K562 (cell line): ENCODE results near the gene CEP350. TPM values are rescaled to one million over a fixed set of nuclear protein-coding genes. Genes with fewer than 3 reads are reported as not detected.

Experiments used
- AFF4 ChIP-seq: sonication (generic); formaldehyde crosslinking; IDR thresholded peaks from 2 replicates; pipeline ENCODE4 v1.8.0; 2023; ENCODE audit warnings: mild to moderate bottlenecking, missing genetic modification reagents
- E2F4 ChIP-seq: sonication (generic); formaldehyde crosslinking; IDR thresholded peaks from 2 replicates; pipeline ENCODE4 v1.8.0; 2022; ENCODE audit warnings: mild to moderate bottlenecking, low read depth, missing genetic modification reagents
- FOXP4 ChIP-seq: sonication (generic); formaldehyde crosslinking; IDR thresholded peaks from 2 replicates; pipeline ENCODE4 v1.8.0; 2022; ENCODE audit warnings: mild to moderate bottlenecking, missing genetic modification reagents, borderline replicate concordance
- MTA3 ChIP-seq: fragments of 450-650 bp; formaldehyde crosslinking; IDR thresholded peaks from 2 replicates; pipeline ENCODE4 v1.6.1; 2017; ENCODE audit warnings: mild to moderate bottlenecking, borderline replicate concordance
- NR2C1 ChIP-seq, 2 experiments: fragments of 450-650 bp; IDR thresholded peaks; 2 replicates each; pipeline ENCODE4 v1.6.1; 2017; ENCODE audit warnings: mild to moderate bottlenecking in 2 of 2, antibody characterized with exemption in 1 of 2, inconsistent platforms in 1 of 2, missing compliant biosample characterization in 1 of 2, missing genetic modification characterization in 1 of 2
- PHB ChIP-seq: fragments of 250-450 bp; sonication (Bioruptor Pico); IDR thresholded peaks from 2 replicates; pipeline ENCODE4 v1.5.0; 2021
- REST ChIP-seq, 2 experiments: fragments of 450-650 bp; formaldehyde crosslinking in 1 of 2; IDR thresholded peaks; 2 replicates each; pipeline versions ENCODE4 v1.4.0 to v1.6.1; 2014 to 2020; ENCODE audit warnings: mild to moderate bottlenecking in 2 of 2, borderline replicate concordance in 1 of 2, low read depth in 1 of 2
- polyA plus RNA-seq, 8 experiments: library from polyadenylated mRNA; depleted of rRNA in 4 of 8; stranded (reverse) in 5 of 8; unstranded in 3 of 8; fragments of >200 nt; fragmentation: Nextera tagmentation in 2 of 8; fragmentation: Illumina TruSeq in 1 of 8; extraction: Ambion mirVana in 2 of 8; extraction: Trizol in 1 of 8; gene quantifications; 2 replicates each; pipeline versions ENCODE4 v1.2.1 to v1.2.3, GENCODE V29; 2011 to 2014; ENCODE audit warnings: inconsistent platforms in 1 of 8, missing spikeins in 1 of 8
- total RNA-seq, 7 experiments: library from RNA; depleted of rRNA in 6 of 7; stranded (reverse); fragments of >200 nt in 6 of 7; fragmentation: Illumina TruSeq in 2 of 7; extraction: Trizol in 2 of 7; gene quantifications; 2 replicates each; pipeline versions ENCODE4 v1.2.1 to v1.2.3, GENCODE V29; 2011 to 2021; ENCODE audit warnings: low replicate concordance in 1 of 7

CEP350 gene
- total and polyA plus RNA-seq, 9 of the 15 experiments (the other 6 are each of a cell fraction or from before 2014, with no cell fraction given): 8.3 to 64.3 (median 28.0) TPM

- TF ChIP-seq REST (IDR thresholded peaks at IDR 0.05; ENCODE audit: borderline replicate concordance): no peak
- TF ChIP-seq REST (CRISPR knock-in tag; IDR thresholded peaks at IDR 0.05; ENCODE audit: low read depth): no peak
- no peak for TF ChIP-seq FOXP4 (CRISPR knock-in tag)
- no peak for TF ChIP-seq AFF4 (CRISPR knock-in tag)
- no peak for TF ChIP-seq MTA3
- TF ChIP-seq E2F4 (CRISPR knock-in tag): no peak
- TF ChIP-seq NR2C1 (IDR thresholded peaks at IDR 0.05): no peak
- TF ChIP-seq NR2C1 (tag; IDR thresholded peaks at IDR 0.05): no peak
- TF ChIP-seq PHB (CRISPR knock-in tag): no peak
Observed at GRCh38 chr1:180066150-180066549, 111.5 kb downstream of the CEP350 start (continued).
